ENCODE results near the gene EAPP.

DNA sequence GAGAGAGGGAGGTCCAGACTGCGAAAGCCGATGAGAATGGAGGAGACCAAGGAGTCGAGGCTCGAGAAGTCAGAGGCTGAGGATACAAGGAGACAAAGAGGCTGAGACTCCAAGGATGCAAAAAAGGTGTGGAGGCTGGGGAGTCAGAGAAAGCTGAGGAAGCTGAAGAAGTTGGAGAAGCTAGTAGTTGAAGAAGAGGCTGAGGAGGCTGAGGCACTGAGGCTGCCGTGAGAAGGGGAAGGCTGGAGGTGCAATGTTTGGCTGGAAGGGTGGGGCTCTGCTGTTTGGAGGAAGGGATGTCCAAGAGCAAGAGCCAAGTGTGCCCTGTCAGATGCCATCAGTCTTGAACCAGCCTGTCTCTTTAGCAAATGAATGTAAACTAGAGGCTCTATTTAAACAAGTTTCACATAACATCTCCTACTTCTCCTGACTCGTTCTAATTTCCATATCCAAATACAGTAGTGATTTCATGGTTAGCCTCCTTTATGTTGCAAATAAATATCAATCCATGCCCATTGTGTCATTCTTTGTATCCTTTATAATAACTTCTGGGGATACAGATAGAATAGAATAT, 66.7 kb downstream of the EAPP start:
- no peak for TF ChIP-seq CTCF (IDR thresholded peaks at IDR 0.05)
- no peak for TF ChIP-seq POLR2AphosphoS5 (IDR thresholded peaks at IDR 0.05)
- no peak for TF ChIP-seq POLR2A (IDR thresholded peaks at IDR 0.05)

Measured in stomach (tissue), 4 donors.